ENCODE data around the gene NUDCD3.

- no peak for TF ChIP-seq CTCF (conservative IDR thresholded peaks at IDR 0.05 in 1 of 2, IDR thresholded peaks at IDR 0.05 in 1 of 2; ENCODE audit: extremely low read depth in 1 of 2, insufficient read depth in 1 of 2, low read depth in 1 of 2, low read length in 2 of 2)
- TF ChIP-seq EZH2 (IDR thresholded peaks at IDR 0.05; ENCODE audit: borderline replicate concordance, low read length): no peak
Observed at GRCh38 chr7:44393238-44394111, 97.0 kb downstream of the NUDCD3 start.
